KOPT-K1 (cell line): ENCODE results near the gene AGBL1.

Experiments used
- H3K27ac ChIP-seq: fragments of 200-600 bp; sonication (generic); 2 replicates; pipeline ENCODE4 v1.5.1; 2016; ENCODE audit warnings: antibody characterized with exemption, mild to moderate bottlenecking, low read depth, low read length; ENCODE audit not compliant: poor library complexity, severe bottlenecking
- H3K36me3 ChIP-seq: fragments of 200-600 bp; sonication (generic); 2 replicates; pipeline ENCODE4 v1.5.1; 2017; ENCODE audit warnings: antibody characterized with exemption, mild to moderate bottlenecking, low read length, moderate library complexity; ENCODE audit not compliant: insufficient read depth
- H3K9me3 ChIP-seq: fragments of 200-600 bp; sonication (generic); 2 replicates; pipeline ENCODE4 v1.5.1; 2017; ENCODE audit warnings: antibody characterized with exemption, low read length, mild to moderate bottlenecking; ENCODE audit not compliant: insufficient read depth, poor library complexity, severe bottlenecking

AGBL1 gene

GRCh38 chr15:86591158-86591557 lies 511.5 kb downstream of the AGBL1 start:
- Histone ChIP-seq H3K27ac (no peak overlapping the region), H3K9me3 (no peaks in the 10 kb centered on the region), H3K36me3 (no peaks in the 10 kb centered on the region)

- no peak overlapping the region for H3K27ac ChIP-seq
- H3K9me3 ChIP-seq, result no peaks in the 10 kb centered on the region
Measured at GRCh38 chr15:86591994-86592735, 512.5 kb downstream of the AGBL1 start.

GRCh38 chr15:86595741-86596140 lies 516.1 kb downstream of the AGBL1 start:
- Histone ChIP-seq H3K36me3 (no peaks in the 10 kb centered on the region), H3K9me3 (no peaks in the 10 kb centered on the region), H3K27ac (no peak overlapping the region)

More at GRCh38 chr15:86591994-86592735, 512.5 kb downstream of the AGBL1 start:
- H3K36me3 ChIP-seq, result no peaks in the 10 kb centered on the region

- no peak overlapping the region for H3K27ac ChIP-seq
- H3K9me3 ChIP-seq, result no peaks in the 10 kb centered on the region
- H3K36me3 ChIP-seq, result no peaks in the 10 kb centered on the region
Measured at GRCh38 chr15:86603466-86603865, 523.8 kb downstream of the AGBL1 start.

GRCh38 chr15:86608461-86609205 lies 529.0 kb downstream of the AGBL1 start:
- no peaks in the 10 kb centered on the region for H3K9me3 ChIP-seq
- no peak overlapping the region for H3K27ac ChIP-seq

GRCh38 chr15:86609275-86609674 lies 529.6 kb downstream of the AGBL1 start:
- no peaks in the 10 kb centered on the region for H3K9me3 ChIP-seq

More at GRCh38 chr15:86608461-86609205, 529.0 kb downstream of the AGBL1 start:
- H3K36me3 ChIP-seq, result no peaks in the 10 kb centered on the region

GRCh38 chr15:86610038-86610437 lies 530.4 kb downstream of the AGBL1 start:
- Histone ChIP-seq H3K9me3 (no peaks in the 10 kb centered on the region), H3K27ac (no peak overlapping the region), H3K36me3 (no peaks in the 10 kb centered on the region)

More at GRCh38 chr15:86609275-86609674, 529.6 kb downstream of the AGBL1 start:
- Histone ChIP-seq H3K36me3 (no peaks in the 10 kb centered on the region), H3K27ac (no peak overlapping the region)

GRCh38 chr15:86611417-86612040 lies 531.9 kb downstream of the AGBL1 start:
- no peaks in the 10 kb centered on the region for H3K9me3 ChIP-seq
- H3K36me3 ChIP-seq, result no peaks in the 10 kb centered on the region
- H3K27ac ChIP-seq, result no peak overlapping the region

GRCh38 chr15:86615411-86615810 lies 535.7 kb downstream of the AGBL1 start:
- Histone ChIP-seq H3K27ac (no peak overlapping the region), H3K9me3 (no peaks in the 10 kb centered on the region), H3K36me3 (no peaks in the 10 kb centered on the region)

- Histone ChIP-seq H3K9me3 (no peaks in the 10 kb centered on the region), H3K27ac (no peak overlapping the region), H3K36me3 (no peaks in the 10 kb centered on the region)
Measured at GRCh38 chr15:86615816-86616215, 536.1 kb downstream of the AGBL1 start.

GRCh38 chr15:86616771-86617170 lies 537.1 kb downstream of the AGBL1 start:
- H3K27ac ChIP-seq, result no peak overlapping the region
- no peaks in the 10 kb centered on the region for H3K36me3 ChIP-seq
- no peaks in the 10 kb centered on the region for H3K9me3 ChIP-seq

GRCh38 chr15:86620157-86620556 lies 540.5 kb downstream of the AGBL1 start:
- H3K27ac ChIP-seq, result no peak overlapping the region
- no peaks in the 10 kb centered on the region for H3K9me3 ChIP-seq
- no peaks in the 10 kb centered on the region for H3K36me3 ChIP-seq

GRCh38 chr15:86620641-86621349 lies 541.1 kb downstream of the AGBL1 start:
- no peak overlapping the region for H3K27ac ChIP-seq
- H3K9me3 ChIP-seq, result no peaks in the 10 kb centered on the region
- no peaks in the 10 kb centered on the region for H3K36me3 ChIP-seq

GRCh38 chr15:86623236-86623635 lies 543.6 kb downstream of the AGBL1 start:
- Histone ChIP-seq H3K36me3 (no peaks in the 10 kb centered on the region), H3K27ac (no peak overlapping the region), H3K9me3 (no peaks in the 10 kb centered on the region)
